ENCODE data around the gene PLEKHG7. TPM values are rescaled to one million over a fixed set of nuclear protein-coding genes. Genes with fewer than 3 reads are reported as not detected.
"Not testable (repeated sequence)": the region's sequence is repeated elsewhere in the genome, so short reads cannot be mapped to it uniquely, and the experiment has no call there.

The PLEKHG7 gene
- polyA plus RNA-seq, 1 donor (not counting 4 experiments of a cell fraction or from before 2014, with no cell fraction given) = not detected

GRCh38 chr12:92745856-92746550 is 43.2 kb downstream of the PLEKHG7 start:
- Histone ChIP-seq H3K9me1 (ENCODE audit: control insufficient read depth, extremely low read depth, insufficient read depth, low read length) (no peaks in the 10 kb centered on the region), H3K4me1 (ENCODE audit: control insufficient read depth, extremely low read depth, insufficient read depth, low read length) (peaks cover 15% of the 10 kb centered on the region), H3K36me3 (ENCODE audit: control insufficient read depth in 2 of 2, extremely low read depth in 1 of 2, insufficient read depth in 2 of 2, low read length in 2 of 2) (no peaks in the 10 kb centered on the region), H3K9ac (ENCODE audit: control insufficient read depth, extremely low read depth, insufficient read depth, low read length) (no peak overlapping the region), H3K9me3 (ENCODE audit: control insufficient read depth, low read depth, low read length) (no peaks in the 10 kb centered on the region), H3K27ac (ENCODE audit: control insufficient read depth, insufficient read depth, low read length) (peak overlapping the region; percentile 65), H4K20me1 (ENCODE audit: control insufficient read depth, extremely low read depth, insufficient read depth, low read length) (no peaks in the 10 kb centered on the region), H3K27me3 (ENCODE audit: control insufficient read depth, extremely low read depth, insufficient read depth, low read length) (no peaks in the 10 kb centered on the region), H3K79me2 (ENCODE audit: control insufficient read depth, insufficient read depth, low read length) (no peaks in the 10 kb centered on the region), H3K4me3 (ENCODE audit: control insufficient read depth in 2 of 3, extremely low read depth in 1 of 3, insufficient read depth in 2 of 3, low read depth in 1 of 3, low read length in 3 of 3) (no peak overlapping the region), H3K4me2 (ENCODE audit: control insufficient read depth, extremely low read depth, insufficient read depth, low read depth, low read length) (peak overlapping the region; percentile 50), H2AFZ (ENCODE audit: control insufficient read depth, low read length) (no peak overlapping the region)
- dilution Hi-C loops (cut with MboI; ENCODE audit: extremely low pct_ligation_motif_present, low sequenced_read_pairs) = no loop called here
- TF ChIP-seq EZH2 (IDR thresholded peaks at IDR 0.05; ENCODE audit: low read length) = no peak
- TF ChIP-seq, protein P1, sequence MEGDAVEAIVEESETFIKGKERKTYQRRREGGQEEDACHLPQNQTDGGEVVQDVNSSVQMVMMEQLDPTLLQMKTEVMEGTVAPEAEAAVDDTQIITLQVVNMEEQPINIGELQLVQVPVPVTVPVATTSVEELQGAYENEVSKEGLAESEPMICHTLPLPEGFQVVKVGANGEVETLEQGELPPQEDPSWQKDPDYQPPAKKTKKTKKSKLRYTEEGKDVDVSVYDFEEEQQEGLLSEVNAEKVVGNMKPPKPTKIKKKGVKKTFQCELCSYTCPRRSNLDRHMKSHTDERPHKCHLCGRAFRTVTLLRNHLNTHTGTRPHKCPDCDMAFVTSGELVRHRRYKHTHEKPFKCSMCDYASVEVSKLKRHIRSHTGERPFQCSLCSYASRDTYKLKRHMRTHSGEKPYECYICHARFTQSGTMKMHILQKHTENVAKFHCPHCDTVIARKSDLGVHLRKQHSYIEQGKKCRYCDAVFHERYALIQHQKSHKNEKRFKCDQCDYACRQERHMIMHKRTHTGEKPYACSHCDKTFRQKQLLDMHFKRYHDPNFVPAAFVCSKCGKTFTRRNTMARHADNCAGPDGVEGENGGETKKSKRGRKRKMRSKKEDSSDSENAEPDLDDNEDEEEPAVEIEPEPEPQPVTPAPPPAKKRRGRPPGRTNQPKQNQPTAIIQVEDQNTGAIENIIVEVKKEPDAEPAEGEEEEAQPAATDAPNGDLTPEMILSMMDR (optimal IDR thresholded peaks at IDR 0.05 in 1 of 3, IDR thresholded peaks at IDR 0.05 in 1 of 3, conservative IDR thresholded peaks at IDR 0.05 in 1 of 3; ENCODE audit: extremely low read depth in 1 of 3, insufficient read depth in 2 of 3, low read length in 3 of 3) = no peak
- FAIRE-seq (peak; percentile 95), DNase-seq (ENCODE audit: low read depth, low spot score) (peak; percentile 63)

DNA sequence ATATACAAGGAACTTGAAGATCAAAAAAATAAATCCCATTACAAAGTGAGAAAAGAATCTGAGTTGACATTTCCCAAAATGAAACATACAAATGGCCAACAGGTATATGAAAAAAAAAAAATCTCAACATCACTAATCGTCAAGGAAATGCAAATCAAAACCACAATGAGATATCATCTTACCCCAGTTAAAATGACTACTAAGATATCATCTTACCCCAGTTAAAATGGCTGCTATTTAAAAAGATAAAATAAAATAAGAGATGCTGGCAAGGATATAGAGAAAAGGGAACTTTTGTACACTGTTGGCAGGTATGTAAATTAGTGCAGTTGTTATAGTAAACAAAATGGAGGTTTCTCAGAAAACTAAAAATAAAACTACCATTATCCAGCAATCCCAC is 44.4 kb downstream of the PLEKHG7 start:
- no peaks in the 10 kb centered on the region for H3K9me3 ChIP-seq (ENCODE audit: control insufficient read depth, low read depth, low read length)
- DNase-seq (ENCODE audit: low read depth, low spot score) (no peak), FAIRE-seq (no peak)
- no peaks in the 10 kb centered on the region for H3K79me2 ChIP-seq (ENCODE audit: control insufficient read depth, insufficient read depth, low read length)
- H3K4me3 ChIP-seq (ENCODE audit: control insufficient read depth in 2 of 3, extremely low read depth in 1 of 3, insufficient read depth in 2 of 3, low read depth in 1 of 3, low read length in 3 of 3) = no peak overlapping the region
- no peaks in the 10 kb centered on the region for H3K36me3 ChIP-seq (ENCODE audit: control insufficient read depth in 2 of 2, extremely low read depth in 1 of 2, insufficient read depth in 2 of 2, low read length in 2 of 2)
- no peak overlapping the region for H3K27ac ChIP-seq (ENCODE audit: control insufficient read depth, insufficient read depth, low read length)
- H2AFZ ChIP-seq (ENCODE audit: control insufficient read depth, low read length) = no peak overlapping the region
- peaks cover 15% of the 10 kb centered on the region for H3K4me1 ChIP-seq (ENCODE audit: control insufficient read depth, extremely low read depth, insufficient read depth, low read length)
- no peaks in the 10 kb centered on the region for H3K9me1 ChIP-seq (ENCODE audit: control insufficient read depth, extremely low read depth, insufficient read depth, low read length)
- no peaks in the 10 kb centered on the region for H3K27me3 ChIP-seq (ENCODE audit: control insufficient read depth, extremely low read depth, insufficient read depth, low read length)
- no peak for TF ChIP-seq EZH2 (IDR thresholded peaks at IDR 0.05; ENCODE audit: low read length)
- TF ChIP-seq, protein P1 (optimal IDR thresholded peaks at IDR 0.05 in 1 of 3, IDR thresholded peaks at IDR 0.05 in 1 of 3, conservative IDR thresholded peaks at IDR 0.05 in 1 of 3; ENCODE audit: extremely low read depth in 1 of 3, insufficient read depth in 2 of 3, low read length in 3 of 3) = no peak
- no peak overlapping the region for H3K4me2 ChIP-seq (ENCODE audit: control insufficient read depth, extremely low read depth, insufficient read depth, low read depth, low read length)
- dilution Hi-C loops (cut with MboI; ENCODE audit: extremely low pct_ligation_motif_present, low sequenced_read_pairs) = no loop called here
- H4K20me1 ChIP-seq (ENCODE audit: control insufficient read depth, extremely low read depth, insufficient read depth, low read length) = no peaks in the 10 kb centered on the region
- H3K9ac ChIP-seq (ENCODE audit: control insufficient read depth, extremely low read depth, insufficient read depth, low read length) = no peak overlapping the region

- H3K9me1 ChIP-seq (ENCODE audit: control insufficient read depth, extremely low read depth, insufficient read depth, low read length); DNase-seq (ENCODE audit: low read depth, low spot score); dilution Hi-C loops (cut with MboI; ENCODE audit: extremely low pct_ligation_motif_present, low sequenced_read_pairs); H3K79me2 ChIP-seq (ENCODE audit: control insufficient read depth, insufficient read depth, low read length); H3K27ac ChIP-seq (ENCODE audit: control insufficient read depth, insufficient read depth, low read length); H3K4me2 ChIP-seq (ENCODE audit: control insufficient read depth, extremely low read depth, insufficient read depth, low read depth, low read length); H3K9me3 ChIP-seq (ENCODE audit: control insufficient read depth, low read depth, low read length); H2AFZ ChIP-seq (ENCODE audit: control insufficient read depth, low read length); H3K9ac ChIP-seq (ENCODE audit: control insufficient read depth, extremely low read depth, insufficient read depth, low read length); H3K4me3 ChIP-seq (ENCODE audit: control insufficient read depth in 2 of 3, extremely low read depth in 1 of 3, insufficient read depth in 2 of 3, low read depth in 1 of 3, low read length in 3 of 3); FAIRE-seq; H4K20me1 ChIP-seq (ENCODE audit: control insufficient read depth, extremely low read depth, insufficient read depth, low read length); H3K36me3 ChIP-seq (ENCODE audit: control insufficient read depth in 2 of 2, extremely low read depth in 1 of 2, insufficient read depth in 2 of 2, low read length in 2 of 2); H3K27me3 ChIP-seq (ENCODE audit: control insufficient read depth, extremely low read depth, insufficient read depth, low read length): not testable (repeated sequence)
- peaks cover 15% of the 10 kb centered on the region for H3K4me1 ChIP-seq (ENCODE audit: control insufficient read depth, extremely low read depth, insufficient read depth, low read length)
These were observed 46.9 kb downstream of the PLEKHG7 start for GRCh38 chr12:92749691-92750090.
